GF-D8 (cell line): Measurements from ENCODE around the gene SNF8.

ENCODE experiments used
- DNase-seq: peaks from one replicate; lab custom pipeline; 2025; lab: John Stamatoyannopoulos, UW

The SNF8 gene

DNA sequence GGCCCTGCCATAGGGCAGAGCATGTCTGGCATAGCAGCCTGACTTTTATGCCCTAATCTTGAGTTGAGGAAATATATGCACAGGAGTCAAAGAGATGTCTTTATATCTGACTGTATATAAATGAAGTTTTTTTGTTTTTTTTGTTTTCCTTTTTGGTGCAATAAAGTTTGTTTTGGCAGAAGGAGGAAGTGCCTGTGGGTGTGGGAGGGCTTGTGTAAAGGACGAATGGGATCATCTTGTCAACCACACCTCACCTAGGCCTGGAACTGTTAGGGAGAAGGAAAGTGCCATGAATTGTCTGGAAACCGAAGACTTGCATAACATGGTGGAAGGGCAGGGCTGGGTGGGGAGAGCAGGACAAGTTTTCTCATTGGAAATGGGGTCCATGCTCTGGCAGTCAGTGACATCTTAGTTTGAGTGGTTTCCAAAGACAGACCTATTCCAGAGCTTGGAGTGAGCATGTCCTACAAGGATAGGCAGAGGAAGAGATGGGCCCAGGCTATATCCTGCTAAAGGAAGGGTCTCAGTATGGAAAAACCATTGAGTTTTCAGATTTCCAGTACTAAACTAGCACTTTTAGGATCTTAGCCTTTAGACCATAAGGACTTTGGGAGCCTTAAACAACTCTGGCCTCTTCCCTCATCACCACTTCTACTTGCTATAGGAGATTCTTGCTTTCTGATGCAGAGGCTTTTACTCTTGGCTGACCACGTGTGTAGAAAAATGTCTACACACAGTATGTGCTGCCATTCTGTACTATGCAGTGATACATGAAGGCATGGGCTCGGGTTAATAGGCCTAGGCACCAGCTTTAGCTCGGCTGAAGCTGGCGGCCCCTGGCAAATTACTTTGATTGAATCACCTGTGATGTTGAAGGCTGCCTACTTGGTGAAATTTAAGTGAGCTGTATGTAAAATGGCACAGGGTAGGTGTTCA is 15.5 kb downstream of the SNF8 start:
- DNase-seq: no peak

DNA sequence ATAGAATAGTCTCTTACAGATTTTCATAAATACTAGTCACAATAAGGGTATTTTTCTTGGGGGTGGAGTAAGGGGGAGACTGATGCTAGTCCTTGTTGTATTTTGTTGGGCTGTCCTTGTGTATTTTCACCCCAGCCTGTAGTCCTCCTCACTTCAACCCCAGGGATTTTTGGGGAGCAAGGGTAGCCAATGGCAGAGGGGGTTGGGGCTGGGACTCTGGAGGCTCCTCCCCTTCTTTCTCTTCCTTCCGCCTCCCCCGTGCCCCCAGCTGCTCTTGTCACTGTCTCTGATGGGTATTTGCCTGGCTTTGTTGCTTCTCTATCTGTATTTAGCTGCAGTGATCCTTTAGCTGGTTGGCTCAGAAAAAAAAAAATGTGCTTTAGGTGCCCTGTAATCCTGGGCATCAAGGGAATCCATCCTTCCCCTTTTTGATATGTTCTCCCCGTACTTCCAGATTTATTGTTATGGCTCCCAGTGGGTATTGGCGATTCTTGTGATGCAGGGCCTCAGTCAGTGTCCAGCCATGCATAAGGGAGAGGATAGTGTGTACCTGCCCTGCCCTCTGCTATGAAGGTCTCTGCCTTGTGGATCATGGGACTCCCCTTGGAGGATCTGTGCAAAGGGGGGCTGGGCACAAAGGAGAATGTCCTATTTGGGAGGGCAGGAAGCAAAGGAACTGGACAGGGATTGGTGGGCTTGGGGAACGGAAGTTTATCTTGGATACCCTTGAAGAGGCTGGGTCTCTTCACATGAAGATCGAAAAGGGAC is 16.5 kb downstream of the SNF8 start:
- no peak for DNase-seq

DNA sequence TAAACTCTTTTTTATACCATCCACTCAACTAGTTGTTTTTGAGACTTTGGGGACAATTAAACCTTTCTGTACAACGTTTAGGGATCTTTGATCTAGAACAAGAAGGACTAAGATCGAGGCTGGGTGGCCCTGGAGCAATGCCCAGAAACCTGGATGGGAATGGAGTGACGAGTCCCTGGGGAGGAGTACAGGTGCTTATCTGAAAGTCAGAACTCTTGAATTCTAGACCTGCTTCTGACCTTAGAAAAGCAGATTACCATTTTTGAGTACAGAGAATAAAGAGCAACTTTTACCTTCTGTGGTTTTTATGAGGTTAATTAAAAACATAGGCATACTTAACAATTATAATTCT is 18.7 kb downstream of the SNF8 start:
- no peak for DNase-seq

DNA sequence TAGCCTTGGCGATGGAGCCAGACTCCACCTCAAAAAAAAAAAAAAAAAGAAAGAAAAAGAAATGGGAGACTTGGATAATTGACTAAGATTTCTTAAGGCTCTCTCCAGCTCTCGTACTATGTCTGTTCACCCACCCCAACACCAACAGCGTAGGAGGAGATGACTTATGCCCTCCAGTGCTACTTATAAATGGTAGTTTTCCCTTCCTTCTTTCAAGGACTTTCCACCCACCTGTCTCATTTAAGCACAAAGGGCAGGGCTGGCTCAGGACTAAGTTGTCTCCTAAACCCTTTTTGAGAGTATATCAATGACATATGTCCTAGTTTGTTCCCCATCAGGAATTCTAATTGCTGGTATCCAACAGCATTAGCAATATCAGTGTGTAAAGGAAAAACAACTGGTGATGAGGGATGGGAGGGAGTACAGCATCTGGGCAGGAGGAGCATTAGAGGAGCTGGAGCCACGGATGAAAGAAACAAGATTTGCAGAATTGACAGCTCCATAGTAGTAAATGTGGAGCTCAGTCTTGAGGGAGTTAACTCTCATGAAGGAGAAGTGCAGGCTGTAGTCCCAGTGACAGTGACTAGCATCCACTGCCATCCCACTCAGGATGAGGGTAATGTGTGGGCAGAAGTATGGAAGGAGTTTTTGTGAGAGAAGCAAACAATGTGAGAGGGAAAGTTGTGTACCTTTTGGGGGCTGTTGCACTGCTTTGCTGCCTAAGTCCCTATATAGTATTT is 19.2 kb downstream of the SNF8 start:
- no peak for DNase-seq

DNA sequence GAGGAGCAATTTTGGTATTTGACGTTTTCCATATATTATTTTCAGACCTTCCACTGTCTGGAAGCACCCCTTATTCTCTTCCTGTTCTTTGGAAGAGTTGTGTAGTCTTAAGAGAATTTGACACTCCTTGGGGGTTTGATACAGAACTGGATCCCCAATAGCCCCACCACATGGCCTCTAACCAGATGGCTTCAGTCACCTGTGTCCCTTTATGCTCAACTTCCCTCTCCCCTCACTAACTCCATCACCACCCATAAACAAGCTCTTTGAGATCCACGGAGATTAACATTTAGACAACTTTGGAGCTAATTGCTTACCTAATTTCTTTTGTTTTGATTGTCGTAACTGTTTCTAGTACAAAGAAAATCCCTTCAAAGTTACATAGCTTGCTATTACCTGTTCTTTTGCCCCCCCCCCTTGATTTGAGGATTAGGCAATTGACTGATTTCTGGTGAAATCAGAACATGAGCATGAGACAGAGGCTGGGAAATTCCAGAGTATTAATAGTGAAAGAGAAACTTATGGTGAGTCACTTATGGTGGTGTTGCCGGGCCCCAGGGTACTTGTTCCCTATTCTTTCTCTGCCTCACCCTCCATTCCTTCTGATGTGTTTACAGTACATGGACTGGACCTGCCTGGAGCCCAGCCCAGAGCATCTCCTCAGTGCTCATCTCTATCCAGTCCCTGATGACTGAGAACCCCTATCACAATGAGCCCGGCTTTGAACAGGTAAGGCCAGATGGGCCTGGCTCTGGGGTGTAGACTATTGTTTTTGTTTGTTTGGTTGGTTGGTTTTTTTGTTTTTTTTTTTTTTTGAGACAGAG is 29.0 kb downstream of the SNF8 start:
- DNase-seq: no peak

DNA sequence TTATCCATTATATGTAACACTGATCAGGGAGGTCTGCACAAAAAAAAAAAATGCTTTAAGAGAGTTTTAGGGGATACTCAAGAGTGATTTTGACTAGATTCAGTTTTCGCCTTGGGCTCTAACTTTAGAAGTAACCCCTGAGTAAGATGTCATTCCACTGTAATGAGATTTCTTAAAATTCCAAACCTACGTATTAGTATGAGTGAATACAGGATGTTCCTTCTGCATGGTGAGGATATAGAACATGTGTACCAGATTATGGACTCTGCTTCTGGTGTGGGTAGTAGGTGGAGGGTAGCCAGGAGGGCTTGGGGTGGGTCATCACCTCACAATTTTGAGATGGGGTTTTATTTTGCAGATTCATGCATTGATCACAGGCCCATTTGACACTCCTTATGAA is 32.2 kb downstream of the SNF8 start:
- DNase-seq: no peak

DNA sequence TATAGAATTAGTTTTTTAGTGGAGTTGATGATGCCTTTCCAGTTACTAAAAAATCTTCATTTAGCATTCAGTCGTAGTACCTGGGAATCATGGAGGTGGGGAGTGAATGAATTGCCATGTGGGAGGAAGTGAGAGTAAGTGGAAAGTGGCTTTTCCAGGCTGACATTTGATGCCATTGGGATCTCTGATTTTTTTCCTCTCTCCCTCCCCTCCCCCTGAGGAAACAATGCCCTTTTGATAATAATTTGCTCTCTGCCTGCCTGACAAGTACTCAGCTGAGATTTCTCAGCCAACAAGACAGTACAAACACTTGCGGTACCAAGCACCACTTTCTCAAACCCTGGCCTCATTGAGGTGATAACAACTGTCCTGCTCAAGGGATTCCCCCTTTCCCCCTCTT is 34.3 kb downstream of the SNF8 start:
- DNase-seq: no peak

DNA sequence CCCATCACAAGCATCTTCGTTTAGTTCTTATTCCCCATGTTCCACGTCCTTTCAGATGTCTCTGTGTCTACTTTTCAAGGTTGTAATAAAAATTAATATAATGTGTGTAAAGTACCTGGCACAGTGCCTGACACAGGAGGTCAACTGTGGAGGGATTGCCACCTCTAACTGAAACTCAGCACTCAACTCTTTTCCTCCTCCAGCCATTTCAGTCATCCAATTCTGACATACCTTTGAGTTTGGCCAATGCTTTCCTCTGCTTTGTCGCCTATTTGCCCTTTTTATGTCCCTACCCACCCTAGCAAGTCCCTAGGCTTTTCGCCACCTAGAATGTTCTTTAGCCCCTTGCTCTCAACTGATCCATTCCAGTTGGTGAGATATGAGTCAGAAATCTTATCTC is 34.9 kb downstream of the SNF8 start:
- no peak for DNase-seq

DNA sequence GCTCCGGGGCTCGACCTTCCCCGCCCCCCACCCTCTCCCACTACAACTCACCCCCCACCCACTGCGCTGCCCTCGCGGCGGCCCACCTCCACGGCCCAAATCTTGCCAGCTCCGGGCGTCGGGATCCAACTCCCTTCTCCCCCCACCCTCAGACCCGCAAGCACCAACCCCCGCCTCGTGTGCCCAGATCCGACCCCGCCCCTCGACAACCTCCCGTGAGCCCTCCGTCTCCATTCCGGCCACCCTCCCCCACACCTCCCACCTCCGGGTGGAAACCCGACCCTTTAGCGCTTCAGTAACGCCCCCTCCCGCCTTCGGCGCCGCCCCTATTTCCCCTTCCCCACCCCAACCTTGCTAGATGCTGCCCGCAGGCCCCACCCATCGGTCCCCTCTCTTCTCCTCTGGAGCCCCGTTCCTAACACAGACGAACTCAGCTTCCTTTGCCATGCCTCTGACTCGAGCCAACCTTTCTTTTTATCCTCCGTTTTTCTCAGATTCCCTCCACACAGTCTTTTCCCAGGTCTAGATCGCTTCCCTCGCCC is 35.7 kb downstream of the SNF8 start:
- DNase-seq: peak; percentile 48

DNA sequence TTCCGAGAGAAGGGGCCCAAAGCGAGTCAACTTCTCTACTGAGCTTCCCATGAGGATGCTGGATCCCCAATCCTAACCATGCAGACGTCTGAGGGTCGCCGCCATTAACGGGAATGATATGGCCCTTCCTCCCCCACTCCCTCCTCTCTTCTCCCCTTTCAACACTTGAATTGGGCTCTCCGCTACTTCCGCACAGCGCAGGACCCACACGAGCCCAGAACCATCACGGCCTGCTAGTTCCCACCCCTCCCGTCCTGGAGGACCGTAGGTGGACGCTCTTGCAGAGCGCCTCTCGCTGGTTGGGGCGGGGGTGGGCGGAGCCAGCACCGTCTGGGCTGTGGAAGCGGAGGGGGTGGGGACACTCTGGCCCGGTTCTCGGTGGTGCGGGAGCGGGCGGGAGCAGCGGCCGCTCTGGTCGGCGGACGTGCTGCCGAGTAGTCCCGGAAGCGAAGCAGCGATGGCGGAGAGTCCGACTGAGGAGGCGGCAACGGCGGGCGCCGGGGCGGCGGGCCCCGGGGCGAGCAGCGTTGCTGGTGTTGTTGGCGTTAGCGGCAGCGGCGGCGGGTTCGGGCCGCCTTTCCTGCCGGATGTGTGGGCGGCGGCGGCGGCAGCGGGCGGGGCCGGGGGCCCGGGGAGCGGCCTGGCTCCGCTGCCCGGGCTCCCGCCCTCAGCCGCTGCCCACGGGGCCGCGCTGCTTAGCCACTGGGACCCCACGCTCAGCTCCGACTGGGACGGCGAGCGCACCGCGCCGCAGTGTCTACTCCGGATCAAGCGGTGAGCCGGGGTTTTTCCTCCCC is 36.4 kb downstream of the SNF8 start, which contains the start of gene UBE2Z:
Gene UBE2Z (plus strand): TSS at position 361 of the 797 bp plus-strand sequence. CDS start 97 bp downstream, at position 458.
- peak; percentile 76 for DNase-seq

DNA sequence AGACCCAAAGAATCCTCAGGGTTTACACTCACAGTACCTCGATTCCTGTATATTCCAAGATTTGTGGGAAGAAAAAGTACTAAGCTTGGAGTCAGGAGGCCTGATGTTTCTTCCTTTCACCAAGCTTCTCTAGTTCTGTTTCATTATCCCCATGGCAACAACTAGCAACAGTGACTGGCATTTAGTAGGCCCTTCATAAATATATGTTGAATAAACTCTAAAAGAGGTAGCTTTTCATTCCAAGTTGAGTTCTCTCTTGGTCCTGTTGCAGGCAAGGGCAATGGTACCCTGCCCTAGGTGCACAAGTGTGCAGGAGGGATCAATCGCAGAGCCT is 37.0 kb downstream of the SNF8 start:
- peak; percentile 39 for DNase-seq

DNA sequence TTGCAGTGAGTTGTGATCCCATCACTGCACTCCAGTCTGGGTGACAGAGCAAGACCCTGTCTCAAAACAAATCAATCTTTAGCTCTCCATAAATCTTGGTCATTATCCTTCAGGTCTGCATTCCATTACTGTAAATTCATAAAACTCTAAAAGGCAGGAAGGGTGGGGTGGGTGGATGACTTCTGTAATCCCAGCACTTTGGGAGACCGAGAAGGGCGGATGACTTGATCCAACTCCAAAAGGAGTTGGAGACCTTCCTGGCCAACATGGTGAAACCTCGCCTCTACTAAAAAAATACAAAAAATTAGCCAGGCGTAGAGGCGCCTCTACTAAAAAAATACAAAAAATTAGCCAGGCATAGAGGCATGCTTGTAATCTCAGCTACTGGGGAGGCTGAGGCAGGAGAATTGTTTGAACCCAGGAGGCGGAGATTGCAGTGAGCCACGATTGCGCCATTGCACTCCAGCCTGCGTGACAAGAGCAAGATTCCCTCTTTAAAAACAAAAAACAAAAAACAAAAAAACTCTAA is 38.6 kb downstream of the SNF8 start:
- no peak for DNase-seq

DNA sequence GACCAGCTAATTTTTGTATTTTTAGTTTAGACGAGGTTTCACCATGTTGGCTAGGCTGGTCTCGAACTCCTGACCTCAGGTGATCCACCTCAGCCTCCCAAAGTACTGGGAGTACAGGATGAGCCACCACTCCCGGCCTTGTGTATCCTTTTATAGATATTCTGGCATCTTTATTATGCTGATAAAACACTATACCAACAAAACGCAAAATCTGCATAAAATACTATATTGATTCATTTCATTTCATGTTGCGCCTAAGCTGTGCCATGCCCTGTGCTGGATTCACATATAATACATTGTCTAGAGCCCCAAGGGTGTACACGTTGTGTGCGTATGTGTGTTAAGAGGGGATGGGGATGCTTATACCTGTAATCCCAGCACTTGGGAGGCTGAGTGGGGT is 40.2 kb downstream of the SNF8 start:
- no peak for DNase-seq

DNA sequence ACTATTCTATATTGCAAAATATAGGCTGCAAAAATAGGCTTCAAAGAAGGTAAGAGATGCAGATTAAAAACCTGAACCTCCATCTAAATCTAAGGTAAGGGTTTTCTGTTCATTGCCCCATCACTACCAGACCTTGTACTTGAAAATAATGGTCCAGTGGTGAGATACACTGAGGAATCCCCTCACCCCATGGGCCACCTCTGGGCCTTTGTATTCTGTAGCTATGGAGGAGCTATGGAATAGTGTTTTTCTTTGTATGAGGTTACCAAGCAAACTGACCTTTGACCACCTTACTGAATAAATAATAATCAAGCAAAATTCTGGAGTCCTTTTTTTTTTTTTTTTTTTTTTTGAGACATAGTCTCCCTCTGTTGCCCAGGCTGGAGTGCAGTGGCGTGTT is 41.2 kb downstream of the SNF8 start:
- no peak for DNase-seq

DNA sequence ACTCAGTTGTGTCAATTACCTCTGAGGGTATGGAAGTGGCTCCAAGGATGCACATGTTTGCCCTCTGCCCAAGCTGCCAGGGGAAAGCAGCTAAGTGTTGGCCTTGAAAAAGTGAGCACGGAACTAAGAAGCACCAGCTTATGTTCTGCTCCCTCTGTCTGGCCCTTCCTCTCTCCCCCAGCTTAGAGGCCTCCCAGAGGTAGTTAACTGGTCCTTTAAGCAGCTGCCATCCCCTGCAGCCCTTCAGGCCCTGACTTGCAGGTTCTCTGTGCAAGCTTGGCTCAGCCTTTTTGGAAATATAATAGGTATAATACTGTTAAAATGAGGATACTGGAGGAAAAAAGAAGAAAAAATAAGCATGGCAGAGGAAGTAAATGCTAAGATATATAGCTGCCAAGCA is 43.4 kb downstream of the SNF8 start:
- no peak for DNase-seq

DNA sequence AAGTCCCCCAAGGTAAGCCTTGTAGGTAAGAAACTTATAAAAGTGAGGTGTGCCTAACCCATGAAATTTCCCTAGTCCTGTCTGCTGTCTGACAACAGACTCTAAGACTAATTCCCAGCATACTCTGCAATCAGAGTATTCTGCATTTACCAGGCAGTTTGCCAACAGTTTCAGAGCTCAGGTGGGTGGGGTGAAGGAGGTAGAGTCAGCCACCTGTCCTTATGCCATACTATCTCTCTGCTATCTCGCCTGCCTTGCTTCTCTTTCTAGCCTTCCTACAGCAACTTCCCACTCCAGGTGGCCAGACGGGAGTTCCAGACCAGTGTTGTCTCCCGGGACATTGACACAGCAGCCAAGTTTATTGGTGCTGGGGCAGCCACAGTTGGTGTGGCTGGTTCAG is 49.8 kb downstream of the SNF8 start:
- no peak for DNase-seq

DNA sequence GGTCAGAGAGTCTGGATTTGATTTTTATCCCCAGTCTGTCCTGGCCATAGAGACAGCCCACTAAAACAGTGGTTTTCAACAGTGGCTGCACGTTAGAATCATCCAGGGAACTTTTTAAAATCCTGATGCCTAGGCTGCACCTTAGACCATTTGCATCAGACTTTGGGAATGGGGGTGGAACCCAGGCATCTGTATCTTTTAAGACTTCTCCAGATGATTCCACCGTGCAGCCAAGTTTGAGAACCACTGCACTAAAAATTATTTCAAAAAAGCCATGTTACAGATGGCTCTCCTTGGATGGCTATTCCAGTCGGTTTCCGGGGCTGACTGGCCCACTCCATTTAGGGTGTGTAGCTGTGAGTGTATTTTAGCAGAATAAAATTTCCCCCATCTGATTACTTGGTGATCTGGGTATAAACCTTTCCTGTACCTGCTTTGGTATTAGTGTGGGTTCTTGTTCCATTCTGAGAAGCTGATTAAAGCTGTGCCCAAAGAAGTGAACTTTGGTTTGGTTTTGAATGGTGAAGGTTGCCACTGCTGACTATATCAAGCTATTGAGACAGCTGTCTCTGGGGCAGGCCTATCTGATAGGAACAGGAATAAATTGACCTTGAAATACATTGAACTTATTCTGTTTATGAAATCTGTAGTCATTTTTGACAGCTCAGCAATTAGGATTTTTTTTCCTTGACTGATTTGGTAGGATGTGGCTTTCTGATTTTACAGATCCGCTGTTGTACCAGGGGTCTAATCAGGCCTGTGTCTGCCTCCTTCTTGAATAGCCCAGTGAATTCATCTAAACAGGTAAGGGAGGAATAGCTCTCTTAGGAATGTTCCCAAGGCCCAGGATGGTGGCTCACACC is 50.8 kb downstream of the SNF8 start:
- no peak for DNase-seq

DNA sequence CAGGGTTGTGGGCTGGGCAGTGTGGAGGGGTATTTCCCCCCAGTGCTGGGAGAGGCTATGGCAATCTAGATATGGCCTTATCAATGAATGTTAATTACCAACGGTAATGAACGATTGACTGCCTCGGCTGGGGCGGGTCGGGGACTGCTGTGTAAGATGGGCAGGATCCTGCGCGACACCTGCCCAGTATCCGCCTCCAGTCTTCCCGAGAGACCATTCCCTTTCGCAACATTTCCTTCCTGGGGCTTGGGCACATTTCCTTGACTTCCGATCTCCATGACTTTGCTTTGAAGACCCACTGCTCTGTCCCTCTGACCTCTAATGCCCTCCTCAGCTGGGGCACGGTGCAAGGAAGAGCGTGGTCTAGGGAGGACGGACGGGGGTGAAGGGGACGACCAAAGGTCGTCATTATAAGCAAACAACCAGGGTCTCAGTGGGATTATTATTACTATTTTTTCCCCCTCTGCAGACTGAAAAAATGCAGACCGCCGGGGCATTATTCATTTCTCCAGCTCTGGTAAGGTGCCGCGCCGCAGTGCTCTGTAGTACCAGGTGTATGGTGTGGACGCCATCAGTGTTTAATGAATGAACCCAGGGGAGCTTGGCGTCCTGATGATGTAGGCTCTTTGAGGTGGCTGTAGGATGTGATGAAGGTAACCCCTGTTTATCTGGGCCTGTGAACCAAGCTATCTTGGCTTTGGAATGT is 51.5 kb downstream of the SNF8 start:
- peak; percentile 3 for DNase-seq

DNA sequence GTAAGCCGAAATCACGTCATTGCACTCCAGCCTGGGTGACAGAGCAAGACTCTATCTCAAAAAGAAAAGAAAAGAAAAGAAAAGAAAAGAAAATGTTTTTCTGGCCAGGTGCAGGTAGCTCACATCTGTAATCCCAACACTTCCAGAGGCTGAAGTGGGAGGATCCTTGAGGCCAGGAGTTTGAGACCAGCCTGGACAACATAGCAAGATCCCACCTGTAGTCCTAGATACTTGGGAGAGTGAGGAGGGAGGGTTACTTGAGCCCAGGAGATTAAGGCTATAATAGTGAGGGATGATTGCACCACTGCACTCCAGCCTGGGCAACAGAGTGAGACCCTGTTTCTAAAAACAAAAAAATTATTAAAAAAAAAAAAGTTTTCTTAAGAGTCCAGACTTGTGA is 54.6 kb downstream of the SNF8 start:
- DNase-seq: no peak
